B cell (primary cell): ENCODE data around the gene SAMD4A. TPM values are rescaled to one million over a fixed set of nuclear protein-coding genes. Genes with fewer than 3 reads are reported as not detected.

Experiments used
- ATAC-seq: fragments of 200-7000 bp; cut with Tn5 transposase; one replicate; pipeline ENCODE4 v1.10.0; 2021; ENCODE audit warnings: low read depth, mild to moderate bottlenecking, moderate number of reproducible peaks, moderate library complexity
- CTCF ChIA-PET: fragments of 350-600 bp; sonication (Branson Sonifier 250); formaldehyde crosslinking; loops from one replicate; lab custom pipeline; 2021; ENCODE audit warnings: antibody characterized with exemption, inconsistent platforms; lab: Charles Lee
- POLR2A ChIA-PET: fragments of 350-600 bp; sonication (Branson Sonifier 250); formaldehyde crosslinking; loops from one replicate; lab custom pipeline; 2021; ENCODE audit warnings: antibody characterized with exemption; lab: Charles Lee
- DNase-seq: peaks from one replicate; pipeline ENCODE4 v3.0.0; 2013
- H2AFZ ChIP-seq: 2 replicates; pipeline ENCODE4 v1.6.1; 2012; ENCODE audit warnings: mild to moderate bottlenecking, low read depth, low read length; ENCODE audit not compliant: insufficient read depth, poor library complexity, severe bottlenecking
- H3K27ac ChIP-seq, 2 donors: 1 replicate in 1 of 2; 2 replicates in 1 of 2; pipeline ENCODE4 v1.5.1; 2012 to 2013; ENCODE audit warnings: low read length in 2 of 2, mild to moderate bottlenecking in 2 of 2, moderate library complexity in 1 of 2
- H3K27me3 ChIP-seq, 4 experiments: fragments of 200-600 bp in 1 of 4; sonication (generic) in 1 of 4; replicated peaks in 1 of 4; 1 replicate in 2 of 4; 2 replicates in 2 of 4; pipeline versions ENCODE4 v1.6.1 to v1.7.0; 2013 to 2016; ENCODE audit warnings: low read length in 3 of 4, mild to moderate bottlenecking in 2 of 4, mixed read lengths in 1 of 4, moderate library complexity in 1 of 4; ENCODE audit not compliant: insufficient read depth in 4 of 4, control insufficient read depth in 3 of 4; ENCODE audit errors: control extremely low read depth in 1 of 4
- H3K36me3 ChIP-seq, 2 experiments: replicated peaks in 1 of 2; 1 replicate in 1 of 2; 2 replicates in 1 of 2; pipeline versions ENCODE4 v1.6.1 to v1.7.1; 2013; ENCODE audit warnings: low read length in 1 of 2; ENCODE audit not compliant: insufficient read depth in 2 of 2, control insufficient read depth in 1 of 2; ENCODE audit errors: control extremely low read depth in 1 of 2, extremely low read depth in 1 of 2
- H3K4me1 ChIP-seq, 2 donors: fragments of 200-600 bp in 1 of 2; sonication (generic) in 1 of 2; 1 replicate in 1 of 2; 2 replicates in 1 of 2; pipeline versions ENCODE4 v1.5.1 to v1.6.1; 2013 to 2017; ENCODE audit warnings: low read length in 2 of 2; ENCODE audit not compliant: control insufficient read depth in 2 of 2, insufficient read depth in 2 of 2
- H3K4me2 ChIP-seq: replicated peaks from 2 replicates; pipeline ENCODE3; 2012; ENCODE audit warnings: mild to moderate bottlenecking, low read depth, low read length; ENCODE audit not compliant: poor library complexity, severe bottlenecking
- H3K4me3 ChIP-seq, 5 experiments: fragments of 200-600 bp in 1 of 5; sonication (generic) in 1 of 5; 1 replicate in 3 of 5; 2 replicates in 2 of 5; pipeline versions ENCODE4 v1.5.1 to v1.7.0; 2011 to 2016; ENCODE audit warnings: low read length in 4 of 5, mild to moderate bottlenecking in 4 of 5, low read depth in 2 of 5, control low read depth in 1 of 5, moderate library complexity in 1 of 5; ENCODE audit not compliant: insufficient read depth in 1 of 5; ENCODE audit errors: control extremely low read depth in 1 of 5, extremely low read depth in 1 of 5
- H3K79me2 ChIP-seq: fragments of 200-600 bp; sonication (generic); one replicate; pipeline ENCODE4 v1.6.0; 2016; ENCODE audit warnings: low read length; ENCODE audit not compliant: control insufficient read depth, insufficient read depth
- H3K9ac ChIP-seq: fragments of 200-600 bp; sonication (generic); 2 replicates; pipeline ENCODE4 v1.6.1; 2017; ENCODE audit warnings: mild to moderate bottlenecking, low read length, moderate library complexity
- H3K9me3 ChIP-seq, 3 donors: one replicate each; pipeline versions ENCODE4 v1.6.1 to v1.7.1; 2013; ENCODE audit warnings: low read length in 2 of 3; ENCODE audit not compliant: control insufficient read depth in 2 of 3, insufficient read depth in 1 of 3; ENCODE audit errors: control extremely low read depth in 1 of 3
- H4K20me1 ChIP-seq: 2 replicates; pipeline ENCODE4 v1.6.0; 2012; ENCODE audit warnings: mild to moderate bottlenecking, low read length; ENCODE audit not compliant: insufficient read depth, control insufficient read depth, poor library complexity, severe bottlenecking
- H3K27ac Mint-ChIP-seq: one replicate; pipeline ENCODE4 v1.8.0; 2021; ENCODE audit warnings: mixed read lengths
- H3K27me3 Mint-ChIP-seq: one replicate; pipeline ENCODE4 v1.8.0; 2021; ENCODE audit warnings: mixed read lengths
- H3K4me1 Mint-ChIP-seq: one replicate; pipeline ENCODE4 v1.8.0; 2021; ENCODE audit warnings: mixed read lengths
- H3K4me3 Mint-ChIP-seq: one replicate; pipeline ENCODE4 v1.8.0; 2021; ENCODE audit warnings: mixed read lengths
- H3K9me3 Mint-ChIP-seq: one replicate; pipeline ENCODE4 v1.8.0; 2022; ENCODE audit warnings: mixed read lengths; ENCODE audit not compliant: insufficient read depth
- EZH2 ChIP-seq: IDR thresholded peaks from 2 replicates; pipeline ENCODE4 v1.6.1; 2012; ENCODE audit warnings: borderline replicate concordance, low read depth, mild to moderate bottlenecking, moderate library complexity, low read length; ENCODE audit not compliant: insufficient read depth, poor library complexity, severe bottlenecking
- WGBS: methylation state at CpG from one replicate; pipeline ENCODE4 v1.1.5; 2013; ENCODE audit warnings: missing lambda C conversion rate; ENCODE audit not compliant: insufficient coverage; 5-methylcytosine and 5-hydroxymethylcytosine counted together
- intact Hi-C: fragments of 100-400 bp; cut with micrococcal nuclease; formaldehyde crosslinking; loops from one replicate; pipeline ENCODE4 v1.10.0; 2022
- polyA plus RNA-seq: library from polyadenylated mRNA; depleted of rRNA; stranded (reverse); fragments of >200 nt; gene quantifications from 2 replicates; pipeline ENCODE4 v1.2.3, GENCODE V29; 2012
- total RNA-seq, 2 donors: library from RNA; stranded (reverse); fragments of 120-200 nt in 1 of 2; gene quantifications; 1 replicate in 1 of 2; 2 replicates in 1 of 2; pipeline versions ENCODE4 v1.2.3 to v1.2.4, GENCODE V29; 2013 to 2022
- TF ChIP-seq, protein P1 (sequence below): fragments of 200-600 bp; IDR thresholded peaks from one replicate; pipeline ENCODE4 v1.8.0; 2022; ENCODE audit warnings: antibody characterized with exemption, mild to moderate bottlenecking

The SAMD4A gene
- total and polyA plus RNA-seq, 2 donors (not counting 1 experiment from before 2014, with no cell fraction given), result 5.7 to 13.7 TPM

- Mint-ChIP-seq H3K4me3 (no peak overlapping the region), H3K4me1 (no peaks in the 10 kb centered on the region), H3K27ac (no peak overlapping the region), H3K27me3 (no peaks in the 10 kb centered on the region), H3K9me3 (no peaks in the 10 kb centered on the region)
- intact Hi-C loops, result no loop called here
- no peak overlapping the region for H3K4me2 ChIP-seq
- WGBS, result 86% methylated on average over 5 of the region's 8 CpGs
- DNase-seq, result no peak
- ChIA-PET POLR2A (no interaction called here), CTCF (interaction anchor here (1.6 kb wide), 1 partner anchor 73 kb away, joined by 6 read pairs; no protein-coding TSS in a partner anchor)
- no peak for ATAC-seq
- H3K27ac ChIP-seq, result no peak overlapping the region
- H2AFZ ChIP-seq, result no peak overlapping the region
- H3K4me3 ChIP-seq, result no peak overlapping the region
- no peaks in the 10 kb centered on the region for H3K36me3 ChIP-seq
- H3K9ac ChIP-seq, result no peak overlapping the region
- H3K9me3 ChIP-seq, result no peaks in the 10 kb centered on the region
- peaks cover 18% of the 10 kb centered on the region for H3K79me2 ChIP-seq
- H3K4me1 ChIP-seq, result no peaks in the 10 kb centered on the region
- H4K20me1 ChIP-seq, result peaks cover 3% of the 10 kb centered on the region
- TF ChIP-seq, protein P1, sequence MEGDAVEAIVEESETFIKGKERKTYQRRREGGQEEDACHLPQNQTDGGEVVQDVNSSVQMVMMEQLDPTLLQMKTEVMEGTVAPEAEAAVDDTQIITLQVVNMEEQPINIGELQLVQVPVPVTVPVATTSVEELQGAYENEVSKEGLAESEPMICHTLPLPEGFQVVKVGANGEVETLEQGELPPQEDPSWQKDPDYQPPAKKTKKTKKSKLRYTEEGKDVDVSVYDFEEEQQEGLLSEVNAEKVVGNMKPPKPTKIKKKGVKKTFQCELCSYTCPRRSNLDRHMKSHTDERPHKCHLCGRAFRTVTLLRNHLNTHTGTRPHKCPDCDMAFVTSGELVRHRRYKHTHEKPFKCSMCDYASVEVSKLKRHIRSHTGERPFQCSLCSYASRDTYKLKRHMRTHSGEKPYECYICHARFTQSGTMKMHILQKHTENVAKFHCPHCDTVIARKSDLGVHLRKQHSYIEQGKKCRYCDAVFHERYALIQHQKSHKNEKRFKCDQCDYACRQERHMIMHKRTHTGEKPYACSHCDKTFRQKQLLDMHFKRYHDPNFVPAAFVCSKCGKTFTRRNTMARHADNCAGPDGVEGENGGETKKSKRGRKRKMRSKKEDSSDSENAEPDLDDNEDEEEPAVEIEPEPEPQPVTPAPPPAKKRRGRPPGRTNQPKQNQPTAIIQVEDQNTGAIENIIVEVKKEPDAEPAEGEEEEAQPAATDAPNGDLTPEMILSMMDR, result no peak
- no peak for TF ChIP-seq EZH2
- H3K27me3 ChIP-seq, result no peaks in the 10 kb centered on the region
Measured at GRCh38 chr14:54637270-54638134, 70.6 kb downstream of the SAMD4A start.

DNA sequence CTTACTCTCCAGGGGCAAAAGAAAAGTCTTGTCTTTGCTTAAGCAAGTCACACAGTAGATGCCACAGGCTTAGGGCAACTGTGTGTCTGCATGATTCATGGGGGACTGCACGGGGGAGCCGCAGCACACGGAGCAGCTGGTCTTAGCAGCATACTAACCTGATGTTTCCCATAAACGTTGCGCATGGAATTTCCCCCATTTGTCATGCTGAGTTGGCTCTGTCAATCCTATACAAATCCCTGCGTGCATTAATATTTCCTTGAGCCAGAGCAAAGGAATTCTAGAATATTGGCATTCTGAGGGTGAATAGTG lies 71.2 kb downstream of the SAMD4A start:
- no peak overlapping the region for H3K4me2 ChIP-seq
- H3K4me3 Mint-ChIP-seq, result no peak overlapping the region
- no peaks in the 10 kb centered on the region for H3K27me3 ChIP-seq
- no peak overlapping the region for H3K4me3 ChIP-seq
- H3K9me3 Mint-ChIP-seq, result no peaks in the 10 kb centered on the region
- H3K27ac ChIP-seq, result no peak overlapping the region
- TF ChIP-seq, protein P1, result no peak
- TF ChIP-seq EZH2, result no peak
- 89% methylated on average over 5 of the region's 6 CpGs for WGBS
- intact Hi-C loops, result no loop called here
- DNase-seq (no peak), ATAC-seq (no peak)
- no peaks in the 10 kb centered on the region for H3K9me3 ChIP-seq
- ChIA-PET POLR2A (no interaction called here), CTCF (interaction anchor here (1.1 kb wide), 1 partner anchor 19 kb away, joined by 3 read pairs; no protein-coding TSS in a partner anchor)
- no peaks in the 10 kb centered on the region for H3K4me1 ChIP-seq
- no peak overlapping the region for H3K27ac Mint-ChIP-seq
- no peaks in the 10 kb centered on the region for H3K27me3 Mint-ChIP-seq
- H3K36me3 ChIP-seq, result no peaks in the 10 kb centered on the region
- H3K4me1 Mint-ChIP-seq, result no peaks in the 10 kb centered on the region
- peaks cover 7% of the 10 kb centered on the region for H4K20me1 ChIP-seq
- H2AFZ ChIP-seq, result no peak overlapping the region
- H3K9ac ChIP-seq, result no peak overlapping the region
- peaks cover 18% of the 10 kb centered on the region for H3K79me2 ChIP-seq
